ENCODE data around the gene ACTL10.

The ACTL10 gene

DNA sequence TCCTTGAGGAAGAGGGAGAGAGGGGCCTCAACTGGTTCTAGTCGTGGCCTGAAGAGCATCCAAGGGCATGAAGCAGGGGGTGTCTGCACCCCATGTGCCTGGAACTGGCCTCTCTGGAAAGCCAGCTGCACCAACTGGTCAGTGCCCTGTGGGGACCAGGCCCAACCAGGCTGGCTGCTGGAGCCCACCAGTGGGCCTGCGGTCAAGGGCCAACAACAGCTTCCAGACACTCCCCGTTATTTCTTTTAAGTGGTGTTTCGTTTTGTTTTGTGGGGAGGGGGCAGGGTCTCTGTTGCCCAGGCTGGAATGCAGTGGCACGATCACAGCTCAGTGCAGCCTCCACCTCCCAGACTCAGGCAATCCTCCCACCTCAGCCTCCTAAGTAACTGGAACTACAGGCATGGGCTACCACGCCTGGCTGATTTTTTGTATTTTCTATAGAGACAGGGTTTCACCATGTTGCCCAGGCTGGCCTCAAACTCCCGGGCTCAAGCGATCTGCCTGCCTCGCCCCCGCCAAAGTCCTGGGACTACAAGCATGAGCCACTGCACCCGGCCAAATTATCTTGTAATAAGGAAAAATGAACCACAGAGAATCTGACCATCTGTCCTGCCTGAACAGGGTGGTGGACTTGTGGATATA, 16.5 kb upstream of the ACTL10 start:
- no peak for DNase-seq

DNA sequence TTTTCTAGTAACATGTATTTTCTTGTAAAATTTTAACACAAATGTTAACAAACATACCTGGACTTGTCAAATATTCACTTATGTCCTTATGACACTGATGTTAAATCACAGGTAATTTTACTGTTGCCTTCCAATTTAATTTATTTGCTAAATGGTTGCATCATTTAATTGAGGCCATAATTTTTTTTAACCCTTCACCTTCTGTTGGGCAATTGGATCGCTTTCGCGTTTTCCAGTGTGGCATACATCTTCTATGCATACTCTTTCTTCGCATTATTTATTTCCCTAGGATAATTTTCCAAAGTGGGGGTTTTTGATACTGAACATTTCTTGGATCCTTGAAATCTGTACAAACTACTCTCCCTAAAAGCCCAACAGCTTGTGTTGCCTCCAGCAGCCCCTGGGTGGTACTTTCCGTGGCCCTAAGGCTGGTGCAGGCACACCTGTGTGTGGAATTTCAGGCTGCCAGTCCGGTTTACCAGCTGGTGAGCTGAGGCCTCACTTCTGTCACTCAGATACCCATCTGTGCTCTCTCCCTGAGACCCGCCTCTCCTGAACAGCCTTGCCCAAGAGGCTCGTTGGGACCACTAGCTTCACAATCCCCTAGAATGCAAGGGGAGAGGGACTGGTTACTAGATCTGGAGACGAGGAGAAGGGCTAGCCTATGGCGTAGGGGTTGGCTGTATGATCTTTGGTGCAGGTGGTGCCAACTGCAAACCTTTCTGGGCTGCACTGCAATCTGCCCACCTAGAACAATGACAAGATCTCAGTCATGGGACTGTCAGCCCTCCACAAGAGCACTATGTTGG, 15.8 kb upstream of the ACTL10 start:
- no peak for DNase-seq

DNA sequence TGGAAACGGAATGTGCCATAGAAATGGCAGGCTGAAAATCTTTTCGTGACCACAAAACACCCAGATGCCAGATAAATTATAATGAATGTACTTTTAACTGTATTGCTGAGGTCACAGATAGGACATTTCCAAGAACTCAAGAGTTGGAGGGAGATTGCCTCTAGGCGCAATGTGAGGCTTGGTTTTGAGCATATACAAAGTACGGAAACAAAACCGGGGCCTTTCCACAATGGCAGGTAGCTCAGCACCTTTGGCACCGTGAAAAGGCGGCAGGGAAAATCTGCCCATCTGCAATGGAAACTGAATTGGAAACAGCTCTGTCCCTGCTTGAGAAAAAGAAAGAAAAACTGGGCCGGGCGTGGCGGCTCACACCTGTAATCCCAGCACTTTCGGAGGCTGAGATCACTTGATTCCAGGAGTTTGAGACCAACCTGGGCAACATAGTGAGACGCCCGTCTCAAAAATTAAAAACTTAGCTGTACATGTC, 15.1 kb upstream of the ACTL10 start:
- DNase-seq = no peak

DNA sequence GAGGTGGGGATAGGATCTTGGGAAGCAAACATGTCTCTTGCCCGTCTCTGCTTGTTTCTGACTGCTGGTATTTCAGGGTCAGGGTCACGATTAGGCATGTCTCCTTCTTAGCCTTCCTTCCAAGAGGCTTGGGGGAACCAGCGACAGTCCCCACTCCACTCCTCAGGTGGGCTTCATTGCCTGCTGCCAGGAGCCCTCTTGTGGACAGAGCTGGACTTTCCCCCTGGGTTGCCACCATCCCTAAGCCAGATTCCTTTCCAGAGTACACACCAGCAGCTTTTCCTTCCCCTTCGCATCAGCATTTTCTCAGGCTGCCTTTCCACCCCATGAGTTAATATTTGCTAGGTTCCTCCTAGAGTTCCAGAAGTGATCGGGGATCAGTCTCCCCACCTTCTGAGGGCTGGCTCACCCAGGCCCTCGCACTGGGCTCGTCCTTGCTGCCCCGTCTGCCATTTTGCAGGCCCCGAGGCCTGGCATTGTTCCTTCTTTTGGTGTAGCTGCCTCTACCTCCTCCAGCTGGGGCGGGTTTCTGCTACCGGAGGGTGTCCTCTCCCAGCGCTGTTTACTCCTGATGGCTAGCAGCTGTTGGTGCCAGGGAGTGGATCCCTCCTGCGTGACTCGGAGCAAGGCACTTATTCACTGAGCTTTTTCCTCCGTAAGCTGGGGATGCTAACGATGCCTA, 13.4 kb upstream of the ACTL10 start:
- DNase-seq = peak; percentile 69

DNA sequence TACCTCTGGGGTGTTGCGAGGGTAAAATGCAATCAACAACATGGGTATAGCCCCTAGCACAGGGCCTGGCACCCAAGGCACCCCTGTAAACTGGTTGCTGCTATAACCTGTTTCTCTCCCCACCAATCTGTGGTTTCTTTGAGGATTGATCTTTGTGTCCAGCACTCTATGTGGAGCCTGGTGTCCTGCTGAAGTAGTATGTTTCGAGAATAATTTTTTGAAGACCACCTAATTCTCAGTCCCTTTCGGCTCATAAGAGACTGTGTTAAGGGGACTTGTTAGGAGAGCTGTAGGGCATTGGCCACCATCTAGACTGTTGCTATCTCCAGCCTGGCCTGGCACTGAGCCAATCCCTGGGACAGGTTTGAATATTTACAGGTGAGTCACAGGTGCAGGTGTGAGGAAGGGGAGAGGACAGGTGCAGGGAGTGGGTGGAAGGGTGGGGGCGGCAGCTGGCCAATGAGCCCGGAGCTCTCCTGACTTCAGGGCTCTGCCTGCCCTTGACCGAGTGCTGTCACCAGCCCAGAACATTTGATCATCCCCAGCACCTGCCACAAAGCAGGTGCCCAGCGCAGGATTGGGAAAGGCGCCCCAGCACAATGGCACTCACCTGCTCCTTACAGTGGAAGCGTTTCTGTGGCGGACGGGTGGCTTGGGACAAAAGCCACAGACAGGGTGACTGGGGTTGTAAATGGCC, 12.7 kb upstream of the ACTL10 start:
- no peak for DNase-seq

DNA sequence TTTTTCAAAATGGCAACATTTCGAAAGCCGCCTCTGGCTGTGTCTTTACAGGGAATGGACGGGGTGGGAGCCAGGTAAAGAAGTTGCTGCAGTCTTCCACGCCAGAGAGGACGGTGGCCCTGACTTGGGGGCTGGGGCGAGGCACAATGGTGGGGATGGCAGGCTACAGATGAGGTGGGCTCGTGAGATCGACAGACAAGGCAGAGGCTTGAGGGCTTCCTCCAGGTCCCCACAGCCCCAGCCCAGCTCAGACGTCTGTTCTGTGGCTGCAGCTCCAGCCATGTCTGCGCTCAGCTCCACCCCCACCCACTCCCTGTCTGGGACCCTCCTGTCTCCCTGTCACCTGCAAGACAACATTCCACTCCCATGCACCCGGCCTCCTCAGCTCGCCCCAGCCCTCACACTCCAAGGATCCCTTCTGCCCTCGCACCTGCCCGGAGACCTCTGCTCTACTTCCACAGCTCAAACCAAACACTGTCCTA, 12.0 kb upstream of the ACTL10 start:
- no peak for DNase-seq

DNA sequence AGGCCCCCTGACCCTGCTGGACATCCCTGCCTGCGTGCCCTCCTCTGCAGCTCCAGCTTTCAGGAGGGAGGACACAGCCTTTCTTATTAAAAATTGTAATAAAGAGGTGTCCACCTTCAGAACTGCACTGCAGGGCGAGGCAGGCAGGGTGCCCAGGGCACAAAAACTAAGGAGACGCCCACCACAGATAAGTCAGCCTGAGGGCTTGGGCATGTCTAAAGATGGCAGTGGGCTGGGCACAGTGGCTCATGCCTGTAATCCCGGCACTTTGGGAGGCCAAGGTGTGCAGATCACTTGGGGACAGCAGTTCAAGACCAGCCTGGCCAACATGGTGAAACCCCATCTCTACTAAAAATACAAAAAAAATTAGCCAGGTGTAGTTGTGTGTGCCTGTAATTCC, 11.6 kb upstream of the ACTL10 start:
- DNase-seq = no peak

DNA sequence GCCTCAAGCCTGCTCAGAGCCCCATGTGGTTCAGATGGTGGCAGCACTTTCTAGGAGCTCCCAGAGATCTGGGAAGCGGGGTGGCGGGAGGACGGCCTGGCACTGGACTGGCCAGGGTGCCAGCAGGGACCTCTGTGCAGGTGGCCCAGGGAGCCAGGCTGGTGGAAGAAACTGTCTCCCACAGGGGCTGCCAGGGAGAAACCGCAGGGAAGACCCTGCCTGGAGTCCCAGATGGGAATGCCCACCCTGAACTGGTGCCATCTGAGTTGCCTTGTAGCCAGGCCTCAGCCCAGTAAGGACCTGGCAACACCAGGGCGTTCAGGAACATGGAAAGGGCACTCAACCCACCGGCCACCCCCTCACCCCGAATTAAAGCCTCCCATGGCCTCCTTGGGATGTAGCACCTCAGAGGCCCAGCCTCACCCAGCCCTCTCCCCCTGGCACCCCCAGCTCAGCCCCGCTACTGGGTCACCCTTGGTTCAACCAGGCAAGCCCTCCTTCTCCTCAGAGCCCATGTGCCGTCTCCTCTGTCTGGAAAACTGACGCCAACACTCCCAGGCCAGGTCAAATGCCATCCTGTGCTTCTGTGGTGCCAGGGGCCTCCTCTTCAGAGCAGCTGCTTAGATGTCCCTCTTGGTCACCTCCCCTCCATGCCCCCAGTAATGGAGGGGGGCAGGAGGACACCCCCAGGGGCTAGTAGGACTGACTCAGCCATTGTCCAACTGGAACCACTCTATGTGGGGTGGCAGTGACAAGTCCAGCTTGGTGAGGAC, 10.5 kb upstream of the ACTL10 start:
- no peak for DNase-seq

DNA sequence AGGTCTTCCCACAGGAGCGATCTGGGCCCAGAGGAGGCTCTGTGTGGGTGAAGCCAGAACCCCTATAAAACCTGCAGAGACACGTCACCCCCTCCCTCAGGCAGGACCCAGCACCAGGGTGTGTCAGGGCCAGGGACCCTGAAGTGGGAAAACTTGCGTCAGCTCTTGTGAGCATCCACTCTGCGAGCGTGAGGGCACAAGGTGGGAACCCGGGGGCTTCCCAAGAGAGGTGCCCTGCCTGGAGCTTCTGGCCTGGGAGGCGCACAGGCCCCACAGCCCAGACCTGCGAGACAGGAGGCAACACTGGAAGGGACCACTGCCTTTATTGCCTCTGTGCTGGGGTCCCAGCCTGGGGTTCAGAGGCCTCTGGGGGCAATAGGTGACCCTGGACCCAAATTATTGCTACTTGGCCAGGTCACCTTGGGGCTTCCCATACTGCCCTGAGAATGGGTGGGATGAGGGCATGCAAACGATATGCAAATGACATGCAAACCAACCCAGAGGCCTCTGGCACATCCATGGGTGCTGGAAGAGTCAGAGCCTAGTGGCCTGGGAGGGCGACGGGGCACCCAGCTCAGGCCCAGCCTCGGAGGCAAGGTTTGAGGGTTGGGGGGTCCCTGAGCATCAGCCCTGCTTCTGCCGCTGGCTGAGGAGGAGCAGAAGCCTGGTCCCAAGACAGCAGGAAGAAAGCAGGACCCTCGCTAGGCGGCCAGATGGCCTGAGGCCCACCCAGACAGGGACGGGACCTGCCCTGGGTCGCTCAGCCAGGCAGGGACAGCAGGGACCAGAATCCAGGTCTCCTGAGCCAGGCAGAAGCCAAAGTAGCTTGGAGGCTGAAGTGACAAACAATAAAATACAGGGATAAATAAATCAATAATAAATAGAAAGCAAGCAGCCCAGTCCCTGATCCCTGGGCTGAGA, 9.7 kb upstream of the ACTL10 start:
- DNase-seq = no peak

DNA sequence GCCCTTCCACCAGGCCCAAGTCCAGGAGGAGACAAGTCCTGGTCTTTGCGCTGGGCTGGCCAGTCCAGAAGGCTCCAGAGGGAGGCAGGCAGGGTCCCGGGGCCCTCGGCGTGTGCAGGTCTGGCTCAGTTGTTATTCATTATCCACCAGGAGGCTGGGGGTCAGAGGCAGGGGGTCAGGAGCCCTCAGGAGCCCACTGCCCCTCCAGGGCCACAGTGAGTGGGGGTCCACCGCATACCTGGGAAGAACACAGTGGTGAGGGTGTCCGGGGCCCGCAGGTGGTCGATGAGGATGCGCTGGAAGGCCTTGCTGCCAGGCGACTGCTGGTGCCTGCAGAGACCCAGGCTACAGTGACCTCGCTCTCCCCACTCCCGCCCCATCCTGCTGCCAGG, 9.0 kb upstream of the ACTL10 start:
- DNase-seq = no peak

DNA sequence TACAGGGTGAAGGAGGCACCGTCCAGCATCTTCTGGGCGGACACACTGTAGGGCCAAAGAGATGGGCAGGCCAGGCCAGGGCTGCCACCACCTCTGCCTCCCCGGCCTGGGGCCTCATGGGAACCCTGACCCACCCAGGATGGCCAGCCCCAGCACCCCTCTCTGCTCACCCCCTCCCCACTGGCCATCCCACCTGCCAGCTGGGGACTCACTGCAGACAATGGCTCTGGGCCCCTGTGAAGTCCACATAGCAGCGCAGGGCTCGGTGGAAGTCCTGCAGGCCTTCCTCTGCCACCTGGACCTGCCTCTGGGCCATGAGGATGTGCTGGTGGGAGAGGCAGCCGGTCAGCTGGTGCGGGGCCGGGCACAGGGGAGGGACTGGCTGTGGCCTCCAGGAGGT, 8.2 kb upstream of the ACTL10 start:
- no peak for DNase-seq

DNA sequence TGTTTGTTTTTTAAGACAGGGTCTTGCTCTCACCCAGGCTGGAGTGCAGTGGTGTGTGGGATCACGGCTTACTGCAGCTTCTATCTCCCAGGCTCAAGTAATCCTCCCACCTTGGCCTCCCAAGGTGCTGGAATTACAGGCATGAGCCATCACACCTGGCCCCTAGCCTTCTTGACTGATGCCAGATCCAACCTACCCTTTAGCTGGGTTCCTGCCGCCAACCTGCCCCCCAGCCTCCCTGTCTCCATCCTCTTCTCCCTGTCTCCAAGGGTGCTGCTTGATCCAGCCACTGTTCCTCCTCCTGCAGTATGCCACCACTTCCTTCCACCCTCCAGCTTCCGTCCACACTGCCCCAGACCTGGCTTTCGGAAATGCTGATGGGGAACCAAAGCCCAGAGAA, 7.8 kb upstream of the ACTL10 start:
- no peak for DNase-seq

DNA sequence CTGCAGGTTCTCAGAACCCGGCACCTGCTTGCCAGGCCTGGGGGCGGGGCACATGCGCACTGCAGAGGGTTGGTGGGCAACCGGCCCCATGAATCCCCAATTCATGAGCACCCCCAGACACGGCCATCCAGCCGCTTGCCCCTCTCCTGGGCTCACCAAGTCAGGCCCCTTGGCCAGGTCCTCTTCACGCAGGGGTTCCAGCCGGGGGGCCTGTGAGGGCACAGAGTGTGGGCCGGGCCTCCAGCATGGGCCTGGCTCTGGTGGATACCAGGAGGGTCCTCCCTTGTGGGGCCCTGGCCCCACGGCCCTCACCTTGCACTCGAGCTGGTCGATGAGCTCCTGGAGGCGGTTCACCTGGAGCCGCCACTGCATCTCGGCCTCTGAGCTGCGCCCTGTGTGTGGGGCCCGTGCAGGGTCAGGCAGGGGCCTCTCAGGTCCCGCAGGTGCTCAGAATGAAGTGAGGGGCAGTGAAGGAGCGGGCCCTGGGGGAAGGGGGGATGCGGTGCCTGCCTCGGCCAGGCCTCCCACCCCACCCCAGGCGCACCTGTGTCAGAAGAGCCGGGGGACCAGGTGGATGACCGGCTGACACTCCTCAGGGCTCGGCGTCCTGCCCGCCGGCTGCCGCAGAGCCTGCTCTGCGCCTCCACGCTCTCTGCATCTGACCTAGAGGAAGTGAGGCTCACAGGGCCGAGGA, 7.3 kb upstream of the ACTL10 start:
- DNase-seq = no peak

DNA sequence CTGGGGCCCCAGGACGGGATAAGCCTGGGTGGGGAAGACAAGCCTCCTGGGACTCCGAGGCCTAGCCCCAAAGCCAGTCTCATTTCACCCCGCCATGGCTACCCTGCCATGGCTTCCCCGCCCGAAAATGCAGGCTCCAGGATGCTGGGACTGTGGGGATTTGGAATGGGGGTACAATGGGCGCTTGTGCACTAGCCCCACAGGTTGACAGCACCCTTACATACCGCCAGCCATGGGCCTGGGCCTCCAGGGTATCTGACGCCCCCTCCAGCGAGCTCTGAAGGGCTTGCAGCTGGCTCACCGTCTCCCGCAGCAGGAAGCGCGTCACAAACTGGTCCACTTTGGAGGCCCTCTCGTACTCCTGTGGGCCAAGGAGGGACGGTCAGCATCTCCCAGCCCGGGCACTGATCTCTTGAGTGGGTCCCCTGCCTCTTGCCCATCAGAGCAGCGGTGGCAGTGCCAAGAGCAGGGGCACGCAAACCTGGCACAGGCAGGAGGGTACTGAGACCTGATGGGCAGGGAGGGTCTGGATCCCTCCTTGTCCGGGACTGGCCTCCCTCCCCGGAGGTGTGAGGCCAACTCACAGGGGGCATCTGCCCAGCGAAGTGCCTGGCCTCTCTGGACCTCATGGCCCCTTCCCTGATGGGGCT, 6.6 kb upstream of the ACTL10 start:
- no peak for DNase-seq

DNA sequence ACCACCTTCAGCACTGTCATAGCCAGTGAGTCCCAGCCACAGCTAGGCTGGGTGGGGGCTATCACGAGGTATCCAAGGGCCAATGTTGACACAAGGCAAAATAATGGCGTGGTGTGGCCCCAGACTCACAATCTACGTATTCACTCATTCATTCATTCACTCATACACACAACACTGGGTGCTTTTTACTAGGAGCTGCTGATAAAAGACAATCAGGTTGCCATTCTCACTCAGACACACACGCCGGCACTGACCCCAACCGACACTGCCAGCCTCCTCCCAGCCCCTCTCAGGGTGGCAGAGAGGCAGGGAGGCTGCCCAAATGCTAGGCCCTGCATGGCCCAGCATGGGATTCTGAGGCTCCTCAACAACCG, 6.1 kb upstream of the ACTL10 start:
- DNase-seq = no peak

DNA sequence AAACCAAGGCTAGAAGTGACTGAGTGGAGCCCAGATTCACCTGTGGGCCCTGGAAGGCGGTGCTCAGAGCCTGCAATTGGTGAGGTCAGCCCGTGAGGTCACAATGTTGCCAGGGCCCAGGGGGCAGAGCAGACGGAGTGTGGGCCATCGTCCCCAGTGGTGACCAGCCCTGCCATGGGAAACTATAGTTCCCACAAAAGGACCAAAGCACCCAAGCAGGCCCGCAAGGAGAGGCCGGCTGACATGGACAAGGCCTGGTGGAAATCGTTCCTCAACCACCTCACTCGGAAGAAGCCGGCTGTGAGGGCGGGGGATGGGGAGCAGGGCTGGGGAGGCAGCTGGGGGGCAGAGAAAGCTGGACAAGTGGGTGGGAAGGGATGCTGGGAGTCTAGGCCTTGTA, 4.6 kb upstream of the ACTL10 start, which contains the start of gene C20orf144:
Gene C20orf144 (plus strand): TSS at position 156 of the 400 bp plus-strand sequence. CDS start 19 bp downstream, at position 175.
- no peak for DNase-seq

DNA sequence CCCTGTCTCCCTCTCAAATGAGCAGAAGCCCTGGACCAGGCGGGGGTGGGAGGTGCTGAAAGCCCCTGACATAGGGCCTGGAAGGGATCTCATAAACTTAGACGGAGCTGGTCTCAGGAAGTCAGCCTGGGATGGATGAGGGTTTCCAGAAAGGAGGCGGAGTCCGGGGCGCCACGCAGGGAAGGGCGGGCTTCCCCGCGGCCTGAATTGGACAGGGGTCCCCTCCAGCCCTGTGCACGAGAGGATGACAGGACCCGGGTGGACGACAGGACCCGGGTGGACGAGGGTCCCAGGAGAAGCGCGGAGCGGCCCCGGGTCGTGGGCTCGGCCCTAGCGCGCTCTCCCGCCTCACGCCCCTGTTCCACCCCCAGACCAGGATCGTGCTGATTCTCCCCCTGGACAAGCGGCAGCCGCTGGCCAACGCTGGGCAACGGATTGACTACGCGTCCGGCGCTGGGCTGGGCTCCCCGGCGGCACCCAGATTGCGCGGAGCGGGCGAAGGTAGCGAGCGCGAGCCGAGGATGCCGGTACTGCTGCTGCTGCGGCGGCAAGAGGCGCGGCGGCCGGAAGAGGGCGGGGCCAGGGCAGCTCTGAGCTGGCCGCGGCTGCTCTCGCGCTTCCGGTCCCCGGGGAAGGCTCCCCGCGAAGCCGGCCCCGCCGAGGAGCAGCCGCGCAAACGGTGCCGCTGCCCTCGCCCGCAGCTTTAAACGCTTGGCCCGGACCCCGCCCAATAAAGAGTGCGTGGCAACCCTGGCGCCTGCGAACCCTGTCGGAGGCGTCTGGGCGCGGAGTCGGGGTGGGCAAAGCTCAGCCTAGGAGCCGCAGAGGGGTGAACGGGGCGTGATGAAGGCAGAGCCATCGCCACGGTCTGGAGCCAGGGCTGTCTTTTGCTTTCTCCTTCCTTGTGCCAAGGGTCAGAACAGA, 3.3 kb upstream of the ACTL10 start:
- peak; percentile 91 for DNase-seq

DNA sequence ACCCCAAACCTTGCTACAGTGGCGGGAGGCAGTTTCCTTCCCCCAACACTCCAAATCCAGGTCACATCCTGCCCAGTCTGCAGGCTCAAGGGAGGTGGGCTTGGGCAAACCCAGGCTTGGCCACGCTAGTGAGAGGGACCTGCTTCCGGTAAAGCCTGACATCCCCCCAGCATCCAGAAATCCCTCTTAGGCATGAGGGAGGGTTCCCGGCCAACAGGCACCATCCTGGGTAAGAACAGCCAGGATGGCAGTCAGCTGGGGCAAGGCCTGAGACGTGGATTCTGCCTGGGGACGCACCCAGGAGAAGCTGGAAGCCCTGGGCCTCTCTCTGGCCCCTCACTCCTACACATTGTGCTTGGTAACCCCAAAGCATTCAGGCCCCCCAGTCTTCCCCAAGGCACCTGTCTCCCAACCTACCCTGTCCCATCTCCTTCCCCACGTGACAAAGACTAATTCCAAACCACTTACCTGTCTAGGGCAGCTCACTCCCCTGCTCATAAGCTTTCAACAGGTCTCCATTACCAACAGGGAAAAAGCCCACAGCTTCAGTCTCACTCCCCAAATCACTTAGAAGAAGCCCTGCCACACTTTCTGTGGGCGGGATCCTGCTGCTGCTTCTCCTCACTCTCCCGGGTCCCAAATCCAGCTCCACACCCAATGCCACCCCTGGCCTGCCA, 2.5 kb upstream of the ACTL10 start:
- DNase-seq = no peak

Measured in activated CD8-positive, alpha-beta memory T cell treated with anti-CD3 and anti-CD28 coated beads, Interleukin-2, amount 50 U/mL, for 48 hours (primary cell).